Measurements from ENCODE around the gene IFT27.

IFT27 gene

GRCh38 chr22:36796552-36797175, 20.7 kb upstream of the IFT27 start:
- no peak overlapping the region for H3K4me3 ChIP-seq (ENCODE audit: insufficient read length, low read depth)
- TF ChIP-seq YY1 (IDR thresholded peaks at IDR 0.05; ENCODE audit: insufficient read depth, insufficient read length) = no peak
- no peak for TF ChIP-seq SUZ12 (IDR thresholded peaks at IDR 0.05; ENCODE audit: extremely low read depth, insufficient read depth, insufficient read length)
- no peak for TF ChIP-seq ZNF274 (IDR thresholded peaks at IDR 0.05; ENCODE audit: low read depth, low read length)
- H3K4me1 ChIP-seq (ENCODE audit: insufficient read depth, insufficient read length) = peaks cover 8% of the 10 kb centered on the region
- peak; percentile 36 for DNase-seq (ENCODE audit: low read depth, low spot score)
- H3K9ac ChIP-seq (ENCODE audit: insufficient read length, low read depth) = no peak overlapping the region
- H3K9me3 ChIP-seq (ENCODE audit: insufficient read depth, low read length) = no peaks in the 10 kb centered on the region
- no peaks in the 10 kb centered on the region for H3K36me3 ChIP-seq (ENCODE audit: insufficient read depth, insufficient read length, low read length)
- H3K27me3 ChIP-seq (ENCODE audit: insufficient read depth, insufficient read length) = no peaks in the 10 kb centered on the region

GRCh38 chr22:36795633-36796032, 19.7 kb upstream of the IFT27 start:
- Histone ChIP-seq H3K27me3 (ENCODE audit: insufficient read depth, insufficient read length) (no peaks in the 10 kb centered on the region), H3K36me3 (ENCODE audit: insufficient read depth, insufficient read length, low read length) (no peaks in the 10 kb centered on the region), H3K9me3 (ENCODE audit: insufficient read depth, low read length) (no peaks in the 10 kb centered on the region), H3K9ac (ENCODE audit: insufficient read length, low read depth) (no peak overlapping the region), H3K4me3 (ENCODE audit: insufficient read length, low read depth) (no peak overlapping the region), H3K4me1 (ENCODE audit: insufficient read depth, insufficient read length) (peaks cover 8% of the 10 kb centered on the region)
- TF ChIP-seq SUZ12 (IDR thresholded peaks at IDR 0.05; ENCODE audit: extremely low read depth, insufficient read depth, insufficient read length) (no peak), YY1 (IDR thresholded peaks at IDR 0.05; ENCODE audit: insufficient read depth, insufficient read length) (no peak), ZNF274 (IDR thresholded peaks at IDR 0.05; ENCODE audit: low read depth, low read length) (no peak)
- no peak for DNase-seq (ENCODE audit: low read depth, low spot score)

GRCh38 chr22:36790648-36791047, 14.7 kb upstream of the IFT27 start:
- no peak overlapping the region for H3K4me3 ChIP-seq (ENCODE audit: insufficient read length, low read depth)
- H3K9ac ChIP-seq (ENCODE audit: insufficient read length, low read depth) = no peak overlapping the region
- DNase-seq (ENCODE audit: low read depth, low spot score) = no peak
- H3K4me1 ChIP-seq (ENCODE audit: insufficient read depth, insufficient read length) = peaks cover 7% of the 10 kb centered on the region
- TF ChIP-seq ZNF274 (IDR thresholded peaks at IDR 0.05; ENCODE audit: low read depth, low read length) = no peak
- TF ChIP-seq SUZ12 (IDR thresholded peaks at IDR 0.05; ENCODE audit: extremely low read depth, insufficient read depth, insufficient read length) = no peak
- H3K36me3 ChIP-seq (ENCODE audit: insufficient read depth, insufficient read length, low read length) = no peaks in the 10 kb centered on the region
- H3K9me3 ChIP-seq (ENCODE audit: insufficient read depth, low read length) = no peaks in the 10 kb centered on the region
- no peaks in the 10 kb centered on the region for H3K27me3 ChIP-seq (ENCODE audit: insufficient read depth, insufficient read length)

- Histone ChIP-seq H3K9me3 (ENCODE audit: insufficient read depth, low read length) (no peaks in the 10 kb centered on the region), H3K4me3 (ENCODE audit: insufficient read length, low read depth) (no peak overlapping the region), H3K36me3 (ENCODE audit: insufficient read depth, insufficient read length, low read length) (no peaks in the 10 kb centered on the region), H3K27me3 (ENCODE audit: insufficient read depth, insufficient read length) (no peaks in the 10 kb centered on the region), H3K4me1 (ENCODE audit: insufficient read depth, insufficient read length) (peaks cover 7% of the 10 kb centered on the region), H3K9ac (ENCODE audit: insufficient read length, low read depth) (no peak overlapping the region)
- DNase-seq (ENCODE audit: low read depth, low spot score) = no peak
- TF ChIP-seq ZNF274 (IDR thresholded peaks at IDR 0.05; ENCODE audit: low read depth, low read length) (no peak), YY1 (IDR thresholded peaks at IDR 0.05; ENCODE audit: insufficient read depth, insufficient read length) (no peak), SUZ12 (IDR thresholded peaks at IDR 0.05; ENCODE audit: extremely low read depth, insufficient read depth, insufficient read length) (no peak)
These were observed 11.5 kb upstream of the IFT27 start for GRCh38 chr22:36787204-36787988.

GRCh38 chr22:36783743-36784142, 7.8 kb upstream of the IFT27 start:
- H3K4me3 ChIP-seq (ENCODE audit: insufficient read length, low read depth) = no peak overlapping the region
- H3K4me1 ChIP-seq (ENCODE audit: insufficient read depth, insufficient read length) = peaks cover 10% of the 10 kb centered on the region
- no peak overlapping the region for H3K9ac ChIP-seq (ENCODE audit: insufficient read length, low read depth)
- TF ChIP-seq SUZ12 (IDR thresholded peaks at IDR 0.05; ENCODE audit: extremely low read depth, insufficient read depth, insufficient read length) (no peak), ZNF274 (IDR thresholded peaks at IDR 0.05; ENCODE audit: low read depth, low read length) (no peak), YY1 (IDR thresholded peaks at IDR 0.05; ENCODE audit: insufficient read depth, insufficient read length) (no peak)
- peaks cover 3% of the 10 kb centered on the region for H3K27me3 ChIP-seq (ENCODE audit: insufficient read depth, insufficient read length)
- no peak for DNase-seq (ENCODE audit: low read depth, low spot score)
- no peaks in the 10 kb centered on the region for H3K36me3 ChIP-seq (ENCODE audit: insufficient read depth, insufficient read length, low read length)
- peaks cover 14% of the 10 kb centered on the region for H3K9me3 ChIP-seq (ENCODE audit: insufficient read depth, low read length)

- peak; percentile 65 for DNase-seq (ENCODE audit: low read depth, low spot score)
- no peaks in the 10 kb centered on the region for H3K36me3 ChIP-seq (ENCODE audit: insufficient read depth, insufficient read length, low read length)
- peaks cover 6% of the 10 kb centered on the region for H3K4me1 ChIP-seq (ENCODE audit: insufficient read depth, insufficient read length)
- H3K9ac ChIP-seq (ENCODE audit: insufficient read length, low read depth) = no peak overlapping the region
- TF ChIP-seq SUZ12 (IDR thresholded peaks at IDR 0.05; ENCODE audit: extremely low read depth, insufficient read depth, insufficient read length) (no peak), ZNF274 (IDR thresholded peaks at IDR 0.05; ENCODE audit: low read depth, low read length) (no peak), YY1 (IDR thresholded peaks at IDR 0.05; ENCODE audit: insufficient read depth, insufficient read length) (no peak)
- no peak overlapping the region for H3K4me3 ChIP-seq (ENCODE audit: insufficient read length, low read depth)
- H3K9me3 ChIP-seq (ENCODE audit: insufficient read depth, low read length) = peaks cover 32% of the 10 kb centered on the region
- H3K27me3 ChIP-seq (ENCODE audit: insufficient read depth, insufficient read length) = peaks cover 9% of the 10 kb centered on the region
These were observed 6.0 kb upstream of the IFT27 start for GRCh38 chr22:36781656-36782627.

Measured in NT2/D1 (cell line).